H1 (cell line): ENCODE data around the gene TLR1. TPM values are rescaled to one million over a fixed set of nuclear protein-coding genes. Genes with fewer than 3 reads are reported as not detected.

ENCODE experiments used
- BRCA1 ChIP-seq: IDR thresholded peaks from 2 replicates; pipeline ENCODE4 v1.6.1; 2012; ENCODE audit warnings: low read depth, low read length, improper control_type of control experiment
- EP300 ChIP-seq, 2 experiments: IDR thresholded peaks; 1 replicate in 1 of 2; 2 replicates in 1 of 2; pipeline ENCODE4 v1.6.1; 2011 to 2012; ENCODE audit warnings: low read depth in 2 of 2, low read length in 2 of 2, mild to moderate bottlenecking in 2 of 2, borderline replicate concordance in 1 of 2, inconsistent platforms in 1 of 2, moderate library complexity in 1 of 2
- JUN ChIP-seq: IDR thresholded peaks from 2 replicates; pipeline ENCODE4 v1.6.1; 2011; ENCODE audit warnings: low read depth, mild to moderate bottlenecking, improper control_type of control experiment, low read length
- MAX ChIP-seq: IDR thresholded peaks from 2 replicates; pipeline ENCODE4 v1.6.1; 2012; ENCODE audit warnings: inconsistent platforms
- NANOG ChIP-seq: IDR thresholded peaks from 2 replicates; pipeline ENCODE4 v1.6.1; 2011; ENCODE audit warnings: low read length, low read depth, mild to moderate bottlenecking, inconsistent platforms; ENCODE audit not compliant: insufficient read depth, poor library complexity, severe bottlenecking
- SAP30 ChIP-seq: fragments of 300-600 bp; sonication (generic); IDR thresholded peaks from 2 replicates; pipeline ENCODE4 v1.7.1; 2012; ENCODE audit warnings: low read length, moderate library complexity, mild to moderate bottlenecking, inconsistent platforms; ENCODE audit not compliant: insufficient read depth, insufficient replicate concordance
- ZNF274 ChIP-seq: IDR thresholded peaks from 2 replicates; pipeline ENCODE4 v1.7.0; 2012; ENCODE audit warnings: low read length, borderline replicate concordance; ENCODE audit errors: extremely low read depth
- polyA plus RNA-seq, 7 experiments: library from polyadenylated mRNA; depleted of rRNA in 3 of 7; stranded (reverse) in 5 of 7; unstranded in 2 of 7; fragments of >200 nt in 5 of 7; fragments of 200-250 nt in 2 of 7; gene quantifications; 1 replicate in 5 of 7; 2 replicates in 1 of 7; 4 replicates in 1 of 7; pipeline versions ENCODE4 v1.2.1 to v1.2.3, GENCODE V29; 2011 to 2013; ENCODE audit warnings: missing spikeins in 2 of 7, mixed read lengths in 2 of 7
- total RNA-seq: library from RNA; stranded (reverse); fragmentation: NEBNext Ultra II Directional; extraction: Animal tissue kit (Norgen Biotek cat#: 25700); gene quantifications from 2 replicates; pipeline ENCODE4 v1.2.1, GENCODE V29; 2021

TLR1 gene
- total and polyA plus RNA-seq, 2 of the 8 experiments (the other 6 are each of a cell fraction or from before 2014, with no cell fraction given), result not detected

GRCh38 chr4:38803833-38804653, 548 bp downstream of the TLR1 start (continued):
- no peak for TF ChIP-seq MAX
- TF ChIP-seq SAP30, result no peak
- TF ChIP-seq JUN, result no peak
- no peak for TF ChIP-seq EP300 (IDR thresholded peaks at IDR 0.05; ENCODE audit: borderline replicate concordance in 1 of 2, low read depth in 2 of 2, low read length in 2 of 2)
- TF ChIP-seq BRCA1, result no peak
- no peak for TF ChIP-seq NANOG
- TF ChIP-seq ZNF274, result no peak
